Tongue (tissue), 2 donors: Measurements from ENCODE around the gene LSM14B. TPM values are rescaled to one million over a fixed set of nuclear protein-coding genes. Genes with fewer than 3 reads are reported as not detected.

Experiments
- DNase-seq: peaks from one replicate; pipeline ENCODE4 v3.0.0-alpha.2; 2015
- total RNA-seq: library from RNA; depleted of rRNA; stranded (reverse); fragments of >200 nt; gene quantifications from one replicate; pipeline ENCODE4 v1.2.3, GENCODE V29; 2014

The LSM14B gene
- total RNA-seq, 1 donor from 2014 or later = 82.9 TPM

DNA sequence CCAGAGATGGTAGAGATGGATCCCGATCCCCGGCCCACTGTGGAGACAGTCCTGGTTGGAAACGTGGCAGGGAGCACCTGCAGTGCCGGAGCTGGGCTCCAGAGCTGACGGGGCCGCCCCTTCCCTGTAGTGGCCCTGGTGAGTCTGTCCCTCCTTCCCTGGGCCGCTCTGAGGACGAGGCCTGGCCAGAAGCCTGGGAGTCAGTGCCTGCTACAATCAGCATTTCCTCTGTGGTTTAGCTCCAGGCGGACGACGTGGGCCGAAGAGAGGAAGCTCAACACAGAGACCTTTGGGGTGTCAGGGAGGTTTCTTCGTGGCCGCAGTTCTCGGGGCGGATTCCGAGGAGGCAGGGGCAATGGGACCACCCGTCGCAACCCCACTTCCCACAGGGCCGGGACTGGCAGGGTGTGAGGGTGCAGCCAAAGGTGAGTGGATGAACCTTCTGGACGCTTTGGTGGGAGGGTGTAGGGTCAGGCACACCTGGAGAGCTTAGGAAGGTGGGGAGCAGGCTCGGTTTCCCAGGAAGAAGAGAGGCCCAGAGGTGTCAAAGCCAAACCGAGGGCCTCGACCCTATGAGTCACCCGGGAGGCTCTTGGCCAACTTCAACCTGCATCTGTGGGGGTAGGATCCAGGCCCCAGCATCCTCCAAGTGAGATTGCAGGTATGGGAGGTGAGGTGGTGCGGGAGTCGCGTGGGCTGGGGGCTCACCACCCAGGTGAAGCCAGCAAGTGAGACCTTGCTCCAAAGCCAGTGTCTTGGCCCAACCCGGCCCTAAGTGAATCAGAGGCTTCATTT, 11.0 kb downstream of the LSM14B start:
- DNase-seq = no peak

DNA sequence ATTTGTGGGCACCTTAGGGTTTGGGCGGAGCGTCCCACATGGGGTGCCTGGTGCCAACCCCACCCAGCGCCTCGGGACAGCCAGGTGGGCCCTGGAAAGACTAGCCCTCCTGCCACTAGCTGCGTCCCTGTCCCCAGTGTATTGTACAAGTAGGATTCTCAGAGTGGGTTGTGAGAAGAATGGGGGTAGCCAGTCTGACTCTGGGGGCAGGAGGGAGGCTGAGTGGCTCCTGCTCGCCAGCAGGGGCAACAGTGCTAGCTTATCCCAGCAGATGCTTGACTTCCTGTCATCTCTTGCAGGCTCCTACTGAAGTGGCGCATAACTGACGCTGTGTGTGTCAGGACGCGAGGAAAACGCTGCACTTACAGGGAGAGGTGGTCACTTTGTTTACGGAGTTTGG, 11.6 kb downstream of the LSM14B start:
- no peak for DNase-seq

DNA sequence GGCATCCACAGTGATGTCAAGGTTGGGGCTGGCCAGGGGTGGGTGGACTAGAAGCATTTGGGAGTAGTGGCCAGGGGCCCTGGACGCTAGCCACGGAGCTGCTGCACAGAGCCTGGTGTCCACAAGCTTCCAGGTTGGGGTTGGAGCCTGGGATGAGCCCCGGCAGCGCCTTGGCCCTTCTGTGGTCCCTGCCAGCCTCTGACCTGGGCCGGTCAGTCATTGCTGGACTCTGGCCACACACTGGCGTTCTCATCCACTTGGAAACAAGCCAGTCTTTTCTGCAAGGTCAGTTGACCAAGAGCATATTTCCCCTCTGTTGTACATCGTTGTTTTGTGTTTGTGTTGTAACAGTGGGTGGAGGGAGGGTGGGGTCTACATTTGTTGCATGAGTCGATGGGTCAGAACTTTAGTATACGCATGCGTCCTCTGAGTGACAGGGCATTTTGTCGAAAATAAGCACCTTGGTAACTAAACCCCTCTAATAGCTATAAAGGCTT, 12.5 kb downstream of the LSM14B start:
- no peak for DNase-seq

DNA sequence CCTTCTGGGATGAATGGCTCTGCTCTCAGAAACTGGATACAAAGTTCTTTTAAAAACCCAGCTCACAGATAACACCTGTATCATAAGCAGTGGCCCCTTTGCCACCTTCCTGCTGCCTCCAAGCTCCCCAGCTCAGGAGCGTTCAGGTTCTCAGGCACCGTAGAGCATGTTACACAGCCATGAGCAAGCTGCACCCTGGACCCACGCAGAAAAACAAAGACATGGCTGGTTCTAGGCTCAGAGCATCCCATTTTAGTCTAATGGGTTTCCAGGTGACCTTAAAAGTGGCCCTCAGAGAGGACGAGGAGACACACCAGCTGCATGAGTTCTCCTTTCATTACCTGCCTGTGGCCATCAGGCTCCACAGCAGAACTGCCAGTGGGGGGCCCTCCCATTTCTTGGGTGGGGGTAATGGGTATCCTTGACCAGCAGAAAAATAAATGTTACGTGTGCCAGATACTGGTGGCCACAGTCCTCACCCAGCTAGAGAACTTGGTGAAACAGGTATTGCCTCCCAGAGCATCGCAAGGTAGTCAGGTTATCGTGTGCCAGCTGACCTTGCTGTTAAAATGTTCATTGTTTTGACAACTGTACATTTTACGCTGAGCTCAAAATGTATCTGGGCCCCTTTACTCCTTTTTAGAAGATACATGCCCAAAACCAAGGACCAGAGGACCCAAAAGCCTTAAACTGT, 13.4 kb downstream of the LSM14B start:
- no peak for DNase-seq

DNA sequence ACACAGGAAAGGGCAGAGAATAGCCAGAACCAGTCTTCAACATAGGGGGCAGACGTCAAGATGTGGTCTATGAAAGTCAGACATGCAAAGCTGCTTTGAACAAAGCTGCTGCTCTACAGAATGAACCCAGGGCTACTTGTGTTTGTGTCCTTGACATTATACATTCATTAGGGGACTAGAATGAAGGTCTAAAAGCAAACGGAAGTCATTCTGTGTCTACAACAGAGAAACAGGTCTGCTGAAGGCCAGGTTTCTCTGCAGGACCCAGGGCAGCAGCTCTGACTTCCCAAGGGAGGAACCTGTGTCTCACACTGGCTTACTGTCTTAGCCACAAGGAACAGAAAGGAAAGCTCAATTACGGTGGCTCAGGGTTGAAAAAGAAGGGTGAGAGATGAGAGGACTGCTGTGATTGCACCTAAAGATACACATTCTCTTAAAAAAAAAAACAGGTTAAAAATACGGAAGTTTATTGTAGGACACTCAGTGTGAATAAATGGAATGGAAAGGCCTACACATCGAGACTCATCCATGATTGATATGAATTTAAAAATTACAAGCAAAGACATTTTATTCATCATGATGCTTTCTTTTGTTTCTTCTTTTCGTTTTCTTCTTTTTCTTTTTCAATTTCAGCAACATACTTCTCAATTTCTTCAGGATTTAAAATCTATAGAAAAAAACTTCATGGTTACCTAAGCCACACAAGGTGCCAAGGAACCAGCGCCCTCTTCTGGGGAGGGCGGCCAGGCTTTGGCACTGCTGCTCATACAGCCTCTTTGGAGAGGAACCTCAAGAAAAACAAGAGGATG, 14.2 kb downstream of the LSM14B start:
- DNase-seq = peak; percentile 79

DNA sequence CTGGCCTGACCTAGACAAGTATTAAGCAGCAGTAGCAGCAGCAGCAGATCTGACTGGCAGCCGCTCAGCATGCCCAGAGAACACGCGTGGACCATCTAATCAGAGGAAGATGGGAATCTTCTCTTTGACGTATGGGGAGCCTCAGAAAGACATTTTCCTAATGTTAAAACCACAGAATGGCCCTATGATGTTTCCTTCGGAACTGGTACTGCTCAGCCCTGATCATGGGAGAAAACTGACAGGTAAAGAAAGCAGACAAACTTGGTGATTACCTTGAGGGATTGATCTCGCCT, 14.8 kb downstream of the LSM14B start:
- no peak for DNase-seq

DNA sequence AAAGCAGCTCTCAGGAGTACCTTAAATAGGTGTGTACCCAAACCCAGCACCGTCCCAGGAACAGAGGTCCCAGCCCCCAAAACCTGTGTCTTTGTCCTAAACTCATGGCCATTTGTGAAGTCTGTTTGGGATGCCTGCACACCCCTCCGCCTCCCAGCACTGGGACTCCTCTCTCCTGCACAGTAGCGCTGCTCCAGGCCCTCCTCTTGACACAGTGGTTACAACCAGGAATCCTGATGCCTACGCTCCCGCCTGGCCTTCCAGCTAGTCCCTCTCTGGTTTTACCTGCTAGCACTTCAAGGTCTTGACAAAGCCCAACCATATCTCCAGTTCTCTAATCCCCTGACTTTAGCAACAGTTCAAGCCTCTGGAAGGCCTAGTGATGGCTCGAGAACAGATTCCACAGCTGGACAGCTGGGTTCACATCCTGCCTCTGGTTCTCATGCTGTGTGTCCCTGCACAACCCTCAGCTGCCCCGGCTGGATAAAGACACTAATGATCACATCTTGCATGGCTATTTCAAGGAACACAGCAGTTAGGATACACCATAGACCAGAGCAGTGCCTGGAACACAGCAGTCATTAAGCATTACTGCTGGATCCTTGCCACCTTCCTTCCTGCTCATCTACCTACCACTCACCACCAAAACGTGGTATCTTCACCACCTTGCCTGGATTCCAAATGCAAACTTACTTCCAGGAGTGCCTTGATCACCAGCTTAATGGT, 15.4 kb downstream of the LSM14B start:
- no peak for DNase-seq

DNA sequence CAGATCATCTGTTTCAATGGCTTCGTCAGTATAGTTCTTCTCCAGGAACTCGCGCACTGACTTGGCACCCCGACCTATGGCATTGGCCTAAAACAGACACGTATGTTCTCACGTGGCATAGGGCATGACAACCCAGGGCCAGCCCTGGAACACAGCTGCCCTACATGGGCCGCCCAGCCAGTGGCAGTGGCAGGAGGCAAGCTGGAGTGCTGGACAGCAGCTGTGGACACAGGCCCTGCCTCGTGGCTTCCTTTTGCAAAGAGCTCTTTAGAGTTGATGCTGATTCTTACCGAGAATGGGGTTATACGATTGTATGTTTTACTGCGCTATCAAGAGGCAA, 15.9 kb downstream of the LSM14B start:
- DNase-seq = no peak

DNA sequence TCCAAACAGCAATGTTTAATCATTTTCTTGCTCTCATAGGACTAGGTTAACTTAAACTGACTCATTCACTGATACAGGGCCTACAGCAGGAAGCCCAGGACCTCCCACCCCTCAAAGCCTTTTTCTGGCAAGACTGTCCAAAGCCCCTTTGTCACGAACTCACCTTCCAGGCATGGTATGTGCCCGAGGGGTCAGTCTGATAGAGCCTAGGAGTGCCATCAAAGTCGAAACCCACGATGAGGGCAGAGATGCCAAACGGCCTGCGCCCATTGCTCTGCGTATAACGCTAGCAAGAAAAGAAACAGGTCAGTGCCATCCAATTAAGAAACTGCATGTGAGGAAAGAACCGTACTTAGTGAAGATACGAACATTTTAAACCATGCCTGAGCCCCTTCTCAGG, 16.6 kb downstream of the LSM14B start:
- DNase-seq = no peak

DNA sequence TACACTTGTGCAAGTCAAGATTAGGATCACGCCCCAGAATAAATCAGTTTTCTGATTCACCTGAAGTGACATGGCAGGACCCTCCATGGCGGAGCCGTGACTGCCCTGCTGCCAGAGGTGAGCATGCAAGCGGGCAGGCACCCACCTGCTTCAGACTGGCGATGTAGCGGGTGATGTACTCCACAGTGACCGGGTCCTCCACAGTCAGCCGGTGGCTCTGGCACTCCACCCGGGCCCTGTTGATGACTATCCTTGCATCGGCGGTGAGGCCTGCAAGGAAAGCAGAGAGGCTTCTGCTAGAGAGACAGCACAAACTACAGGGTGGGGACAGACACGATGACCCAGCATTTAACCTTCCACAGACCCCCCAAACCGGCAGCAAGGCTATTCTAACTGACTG, 17.4 kb downstream of the LSM14B start:
- no peak for DNase-seq

DNA sequence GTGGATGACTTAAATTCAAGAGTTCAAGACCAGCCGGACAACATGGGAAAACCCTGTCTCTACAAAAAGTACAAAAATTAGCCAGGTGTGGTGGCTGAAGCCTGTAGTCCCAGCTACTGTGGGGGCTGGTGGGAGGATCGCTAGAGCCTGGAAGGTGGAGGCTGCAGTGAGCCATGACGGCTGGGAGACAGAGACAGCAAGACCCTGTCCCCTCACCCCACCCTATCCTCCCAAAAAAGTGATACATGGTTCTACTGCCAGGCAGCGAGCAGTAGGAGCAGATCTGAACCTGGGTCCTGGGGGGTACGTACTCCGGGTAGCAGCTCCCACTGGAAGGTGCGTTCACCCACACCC, 18.7 kb downstream of the LSM14B start:
- no peak for DNase-seq

DNA sequence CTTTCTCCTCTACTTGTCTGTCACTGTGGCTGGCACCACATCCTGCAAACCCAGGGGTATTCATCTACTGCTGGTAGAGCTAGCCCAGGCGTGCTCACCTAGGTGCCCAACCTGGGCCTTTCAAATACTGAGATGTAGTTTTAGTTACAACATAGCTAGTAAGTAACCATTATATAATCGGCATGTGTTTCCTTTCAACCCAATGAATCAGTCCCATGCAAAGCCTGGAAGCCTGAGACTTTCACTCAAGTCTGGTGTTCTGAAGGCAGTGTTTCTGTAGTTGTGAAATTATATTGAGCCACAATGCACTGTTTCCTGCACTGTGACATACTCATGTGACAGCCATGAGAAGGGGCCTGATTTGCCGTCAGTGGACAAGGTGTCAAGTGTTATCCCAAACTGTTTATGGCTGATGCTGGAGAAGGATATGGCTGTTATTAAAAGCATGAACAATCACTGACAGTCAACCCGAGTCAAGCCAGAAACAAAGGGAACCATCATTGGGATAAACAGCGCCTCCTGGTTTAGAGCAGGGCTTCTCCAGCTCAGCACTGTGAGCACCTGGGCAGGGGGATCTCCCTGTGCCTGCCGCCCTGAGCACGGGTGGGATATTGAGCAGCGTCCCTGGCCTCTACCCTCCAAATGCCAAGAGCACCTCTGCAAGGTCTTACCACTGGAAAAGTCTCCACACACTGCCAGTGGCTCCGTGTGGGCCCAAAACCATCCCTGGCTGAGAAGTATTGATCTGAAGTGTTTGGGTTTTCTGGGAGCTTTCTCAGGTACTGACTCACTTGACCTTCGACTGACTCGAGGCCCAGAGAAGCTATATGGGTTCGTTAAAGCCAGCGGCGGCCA, 19.3 kb downstream of the LSM14B start:
- no peak for DNase-seq

DNA sequence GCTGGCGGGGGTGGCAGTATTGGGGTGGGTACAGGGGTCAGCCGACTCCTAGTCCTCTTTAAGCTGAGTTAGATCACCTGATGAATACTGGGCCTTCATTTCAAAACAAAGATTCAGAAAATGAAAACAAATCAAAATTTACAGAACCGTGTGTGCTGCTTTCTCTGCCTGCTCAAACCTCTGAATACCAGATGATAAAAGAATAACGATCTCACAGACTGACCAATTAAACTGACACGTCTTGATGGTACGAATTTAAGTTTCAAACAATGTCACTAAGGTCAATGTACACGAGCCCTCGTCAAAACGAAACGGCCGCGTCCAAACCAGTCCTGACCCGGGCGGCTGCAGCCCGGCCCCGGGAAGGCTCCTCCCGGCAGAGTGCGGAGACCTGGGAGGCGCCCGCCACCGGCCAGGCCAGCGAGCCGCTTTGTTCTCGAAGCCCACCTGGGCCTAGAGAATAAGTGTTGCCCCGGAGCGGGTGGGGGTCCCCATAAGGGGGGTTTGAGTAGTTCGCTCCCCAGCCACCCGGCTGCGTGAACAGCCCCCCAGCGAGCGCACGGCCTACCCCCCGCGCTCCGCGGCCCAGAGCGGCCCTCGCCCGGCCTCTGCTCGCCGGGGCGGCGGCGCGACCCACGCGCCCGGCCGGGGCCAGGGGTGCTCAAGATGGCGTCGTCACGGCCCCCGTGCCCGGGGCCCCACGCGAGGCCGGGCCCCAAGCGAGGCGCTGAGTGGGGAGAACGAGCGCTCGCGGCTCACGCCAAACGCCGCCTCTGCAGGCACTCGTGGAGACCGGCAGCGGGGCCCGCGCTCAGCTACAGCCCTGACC, 20.2 kb downstream of the LSM14B start:
- no peak for DNase-seq

DNA sequence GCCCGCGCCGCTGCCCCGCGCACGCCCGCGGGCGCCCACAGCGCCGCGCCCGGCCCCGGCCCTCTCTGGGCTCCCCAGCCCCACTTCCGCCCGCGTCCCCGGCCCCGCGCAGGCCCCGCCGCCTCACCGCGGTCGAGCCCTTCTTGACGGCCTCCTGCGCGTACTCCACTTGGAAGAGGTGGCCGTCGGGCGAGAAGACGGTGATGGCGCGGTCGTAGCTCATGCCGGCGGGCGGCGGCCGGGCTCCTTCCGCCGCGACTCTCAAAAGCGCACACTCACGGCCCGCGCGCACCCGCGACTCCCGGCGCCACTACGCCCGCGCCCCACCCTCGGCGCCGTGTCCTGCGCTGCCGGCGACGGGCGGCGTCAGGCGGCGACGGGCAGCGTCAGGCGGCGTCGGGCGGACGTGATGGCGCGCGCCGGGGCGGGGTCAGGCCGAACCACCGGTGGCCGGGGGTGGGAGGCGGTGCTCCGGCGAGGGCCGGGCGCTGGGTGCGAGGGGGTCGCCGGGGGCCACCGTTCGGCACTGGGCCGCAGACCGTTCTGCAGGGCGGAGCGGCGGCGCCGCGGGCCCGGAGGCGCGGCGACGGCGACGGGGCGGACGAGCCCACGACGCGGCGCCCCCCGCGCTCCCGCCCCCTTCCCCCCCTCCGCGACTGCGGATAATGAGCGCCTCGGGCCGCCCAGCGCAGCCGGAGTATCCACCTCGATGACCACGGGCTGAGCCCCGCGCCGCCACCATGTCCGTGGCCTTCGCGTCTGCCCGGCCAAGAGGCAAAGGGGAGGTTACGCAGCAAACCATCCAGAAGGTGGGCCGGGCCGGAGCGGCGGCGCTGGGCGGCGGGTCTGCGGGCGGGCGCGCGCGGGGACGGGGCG, 21.0 kb downstream of the LSM14B start, which contains the start of the genes PSMA7 and SS18L1:
Gene PSMA7, minus strand, starts transcription at position 314 of the 876 bp plus-strand sequence. Its CDS starts 91 bp downstream, at position 223.
Gene SS18L1, plus strand, starts transcription at position 689 of the 876 bp plus-strand sequence. Its CDS starts 52 bp downstream, at position 741.
- peak; percentile 95 for DNase-seq

DNA sequence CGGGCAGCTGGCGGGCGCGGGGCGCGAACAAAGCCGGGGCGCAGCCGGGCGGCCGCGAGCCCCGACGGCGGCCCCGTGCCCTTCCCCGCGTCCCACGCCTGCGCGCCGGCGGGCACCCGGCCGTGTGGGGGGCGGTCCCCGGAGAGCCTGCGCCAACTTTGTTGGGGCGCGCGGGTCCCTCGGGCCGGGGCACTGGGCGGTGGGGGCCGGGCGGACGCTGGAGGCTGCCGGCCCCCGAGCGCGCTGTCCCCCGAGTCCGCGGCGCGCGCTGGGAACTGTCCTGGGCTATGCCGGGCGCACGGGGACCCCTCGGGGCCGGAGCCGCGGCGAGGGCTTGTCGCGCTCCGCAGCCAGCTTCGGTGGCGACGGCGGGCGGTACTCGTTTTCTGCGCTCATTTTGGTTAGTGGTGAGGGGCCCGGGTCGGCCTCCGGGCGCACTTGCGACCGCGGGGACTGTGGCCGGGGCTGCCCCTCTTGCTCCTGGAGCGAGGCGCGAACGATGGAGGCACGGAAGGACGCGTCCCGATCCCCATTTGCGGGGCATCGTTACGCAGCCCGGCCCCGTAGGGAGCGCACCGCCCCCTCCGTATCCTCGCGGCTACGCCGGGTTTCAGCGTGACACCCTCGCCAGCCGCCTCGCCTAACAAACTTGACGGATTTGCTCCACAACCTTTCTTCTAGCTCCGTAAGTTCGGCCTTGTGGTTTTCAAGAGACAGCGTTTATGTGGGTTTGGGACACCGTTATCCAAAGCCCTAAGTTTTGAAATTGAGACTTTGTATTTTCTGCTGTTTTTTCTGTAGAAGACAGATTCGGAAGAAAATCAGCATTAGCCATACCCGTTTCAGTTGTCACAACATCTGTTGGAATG, 21.9 kb downstream of the LSM14B start:
- DNase-seq = peak; percentile 67

DNA sequence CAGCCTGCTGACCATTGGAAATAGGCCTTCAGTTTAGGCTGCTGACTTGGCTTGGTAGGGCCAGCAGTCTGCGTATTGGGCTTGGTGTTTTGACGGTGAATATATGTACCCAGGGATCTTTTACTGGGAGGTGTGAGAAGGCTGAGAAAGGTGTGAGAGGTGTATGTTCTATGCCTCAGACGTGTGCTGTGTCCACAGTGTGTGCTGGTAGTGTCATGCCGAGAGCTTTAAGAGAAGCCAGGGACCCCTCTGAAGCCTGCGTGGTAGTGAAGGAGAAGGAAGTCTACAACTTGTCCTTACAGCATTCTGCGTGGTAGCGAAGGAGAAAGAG, 23.4 kb downstream of the LSM14B start:
- no peak for DNase-seq

DNA sequence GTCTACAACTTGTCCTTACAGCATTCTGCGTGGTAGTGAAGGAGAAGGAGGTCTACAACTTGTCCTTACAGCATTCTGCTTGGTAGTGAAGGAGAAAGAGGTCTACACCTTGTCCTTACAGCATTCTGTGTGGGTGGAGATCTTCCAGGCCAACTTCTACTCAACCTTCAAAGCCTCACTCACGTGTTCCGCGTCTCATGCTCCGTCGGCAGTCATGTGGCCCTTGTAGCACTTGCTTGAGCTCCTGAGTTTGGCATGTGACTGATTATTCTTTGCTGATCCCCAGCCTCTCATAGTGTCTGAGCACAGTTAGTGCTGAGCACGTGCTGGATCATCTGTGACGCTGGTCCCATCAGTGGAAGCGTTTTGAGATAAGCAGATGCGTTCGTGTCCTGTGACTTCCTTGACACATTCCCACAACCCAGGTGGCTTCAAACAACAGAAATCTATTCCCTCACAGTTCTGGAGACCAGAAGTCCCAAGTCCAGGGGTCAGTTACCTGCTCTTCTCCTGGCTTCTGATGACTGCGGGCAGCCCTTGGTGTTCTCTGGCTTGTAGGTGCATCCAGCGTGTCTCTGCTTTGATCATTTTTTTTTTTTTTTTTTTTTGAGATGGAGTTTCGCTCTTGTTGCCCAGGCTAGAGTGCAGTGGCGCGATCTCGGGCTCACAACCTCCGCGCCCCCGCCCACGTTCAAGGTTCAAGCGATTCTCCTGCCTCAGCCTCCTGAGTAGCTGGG, 23.9 kb downstream of the LSM14B start:
- DNase-seq = no peak

DNA sequence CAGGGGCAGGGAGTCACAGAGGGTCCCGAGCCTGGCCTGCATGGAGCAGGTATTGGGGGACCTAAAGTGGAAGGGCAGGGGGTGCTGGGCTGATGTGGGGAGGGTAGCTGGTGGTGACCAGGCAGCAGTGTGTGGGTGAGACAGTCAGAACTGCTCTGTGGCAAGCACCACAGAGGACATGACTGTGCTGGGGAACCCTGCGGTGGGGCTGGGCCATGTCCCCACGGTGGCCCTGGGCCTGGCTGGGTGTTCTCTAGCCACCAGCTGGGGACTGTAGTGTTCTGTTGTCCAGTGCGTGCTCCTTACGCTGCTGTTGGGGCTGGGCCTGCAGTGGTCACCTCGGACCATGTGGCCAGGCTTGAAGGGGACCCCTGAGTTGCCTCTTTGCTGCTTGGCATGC, 24.9 kb downstream of the LSM14B start:
- DNase-seq = no peak
